Lower leg skin (tissue), 4 donors: ENCODE results near the gene FGD1. TPM values are rescaled to one million over a fixed set of nuclear protein-coding genes. Genes with fewer than 3 reads are reported as not detected.

Experiments used
- DNase-seq, 2 donors: peaks; one replicate each; pipeline ENCODE4 v3.0.0-alpha.2; 2019; ENCODE audit warnings: low spot score in 2 of 2
- H3K4me3 ChIP-seq: fragments of 200-600 bp; sonication (generic); 2 replicates; pipeline ENCODE4 v1.5.1; 2017; ENCODE audit warnings: mild to moderate bottlenecking, low read depth; ENCODE audit not compliant: poor library complexity, severe bottlenecking
- POLR2A ChIP-seq, 2 donors: fragments of 450-650 bp; IDR thresholded peaks; one replicate each; pipeline ENCODE4 v1.6.1; 2016 to 2017; ENCODE audit warnings: antibody characterized with exemption in 2 of 2, mild to moderate bottlenecking in 1 of 2, moderate library complexity in 1 of 2
- WGBS, 2 donors: methylation state at CpG; one replicate each; pipeline ENCODE4 v1.1.5; 2018; 5-methylcytosine and 5-hydroxymethylcytosine counted together
- intact Hi-C: fragments of 100-400 bp; cut with DNase I; formaldehyde crosslinking; loops from one replicate; pipeline ENCODE4 v1.15.0; 2023; ENCODE audit warnings: low total_unique reads
- total RNA-seq, 4 donors: library from RNA; depleted of rRNA; stranded (reverse); fragments of >200 nt; gene quantifications; one replicate each; pipeline ENCODE4 v1.1.0, GENCODE V29; 2016
- TF ChIP-seq, protein P1 (sequence below), 3 donors: fragments of 450-650 bp; IDR thresholded peaks; one replicate each; pipeline ENCODE4 v1.5.1; 2016; ENCODE audit warnings: antibody characterized with exemption in 3 of 3, mild to moderate bottlenecking in 3 of 3, moderate library complexity in 2 of 3

Gene FGD1
- total RNA-seq, 4 donors from 2014 or later = 5.3 to 7.1 (median 6.7) TPM

DNA sequence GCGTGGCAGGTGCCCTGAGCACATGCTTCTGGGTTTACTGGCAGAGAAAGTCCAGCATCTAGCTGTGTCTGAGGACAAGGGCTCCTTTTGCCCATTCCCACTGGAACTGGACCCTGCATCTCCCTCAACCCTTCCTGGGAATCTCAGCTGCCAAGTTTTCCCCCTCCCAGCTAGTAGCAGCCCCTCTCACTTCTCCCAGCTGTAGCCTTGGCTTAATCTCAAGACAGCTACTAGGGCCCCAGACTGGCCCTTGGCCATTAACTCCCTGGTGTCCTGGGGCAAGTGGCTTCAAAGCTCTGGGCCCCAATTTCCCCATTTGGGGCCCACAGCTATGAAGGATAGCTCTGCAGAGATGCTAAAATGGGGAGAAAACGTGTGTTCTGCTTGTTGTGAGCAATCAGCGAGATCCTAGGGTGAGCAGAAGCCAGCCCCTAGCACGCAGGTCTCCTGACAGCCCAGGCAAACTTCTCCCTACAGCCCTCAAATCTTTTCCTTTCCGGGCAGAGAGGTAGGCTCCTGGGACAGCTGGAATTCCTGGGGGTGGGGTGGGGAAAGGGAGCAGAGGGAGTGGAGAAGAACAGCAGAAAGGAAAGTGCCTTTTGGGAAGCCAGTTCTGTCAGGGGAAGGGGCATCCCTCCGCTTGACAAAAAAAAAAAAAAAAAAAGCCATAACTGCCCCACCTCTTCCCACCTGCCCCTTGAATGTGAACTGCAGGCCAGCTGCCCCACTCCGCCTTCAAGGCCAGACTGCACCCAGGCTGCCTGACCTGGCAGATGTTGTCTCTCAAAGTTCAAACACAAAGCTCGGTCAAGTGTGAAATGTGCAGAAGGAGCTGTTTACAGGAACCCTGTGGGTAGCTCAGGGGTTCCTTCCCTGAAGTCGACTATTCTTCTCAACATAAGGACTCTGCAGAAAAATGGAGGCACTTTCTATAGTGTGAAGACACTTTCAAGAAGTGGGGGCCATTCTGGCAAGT lies 16.6 kb downstream of the FGD1 start:
- 44 to 59% methylated on average over 9 of the region's 9 CpGs for WGBS, 2 donors
- no peak for TF ChIP-seq POLR2A (IDR thresholded peaks at IDR 0.05)
- TF ChIP-seq, protein P1, sequence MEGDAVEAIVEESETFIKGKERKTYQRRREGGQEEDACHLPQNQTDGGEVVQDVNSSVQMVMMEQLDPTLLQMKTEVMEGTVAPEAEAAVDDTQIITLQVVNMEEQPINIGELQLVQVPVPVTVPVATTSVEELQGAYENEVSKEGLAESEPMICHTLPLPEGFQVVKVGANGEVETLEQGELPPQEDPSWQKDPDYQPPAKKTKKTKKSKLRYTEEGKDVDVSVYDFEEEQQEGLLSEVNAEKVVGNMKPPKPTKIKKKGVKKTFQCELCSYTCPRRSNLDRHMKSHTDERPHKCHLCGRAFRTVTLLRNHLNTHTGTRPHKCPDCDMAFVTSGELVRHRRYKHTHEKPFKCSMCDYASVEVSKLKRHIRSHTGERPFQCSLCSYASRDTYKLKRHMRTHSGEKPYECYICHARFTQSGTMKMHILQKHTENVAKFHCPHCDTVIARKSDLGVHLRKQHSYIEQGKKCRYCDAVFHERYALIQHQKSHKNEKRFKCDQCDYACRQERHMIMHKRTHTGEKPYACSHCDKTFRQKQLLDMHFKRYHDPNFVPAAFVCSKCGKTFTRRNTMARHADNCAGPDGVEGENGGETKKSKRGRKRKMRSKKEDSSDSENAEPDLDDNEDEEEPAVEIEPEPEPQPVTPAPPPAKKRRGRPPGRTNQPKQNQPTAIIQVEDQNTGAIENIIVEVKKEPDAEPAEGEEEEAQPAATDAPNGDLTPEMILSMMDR (IDR thresholded peaks at IDR 0.05) = no peak
- intact Hi-C loops = no loop called here
- H3K4me3 ChIP-seq = no peak overlapping the region
- no peak for DNase-seq

DNA sequence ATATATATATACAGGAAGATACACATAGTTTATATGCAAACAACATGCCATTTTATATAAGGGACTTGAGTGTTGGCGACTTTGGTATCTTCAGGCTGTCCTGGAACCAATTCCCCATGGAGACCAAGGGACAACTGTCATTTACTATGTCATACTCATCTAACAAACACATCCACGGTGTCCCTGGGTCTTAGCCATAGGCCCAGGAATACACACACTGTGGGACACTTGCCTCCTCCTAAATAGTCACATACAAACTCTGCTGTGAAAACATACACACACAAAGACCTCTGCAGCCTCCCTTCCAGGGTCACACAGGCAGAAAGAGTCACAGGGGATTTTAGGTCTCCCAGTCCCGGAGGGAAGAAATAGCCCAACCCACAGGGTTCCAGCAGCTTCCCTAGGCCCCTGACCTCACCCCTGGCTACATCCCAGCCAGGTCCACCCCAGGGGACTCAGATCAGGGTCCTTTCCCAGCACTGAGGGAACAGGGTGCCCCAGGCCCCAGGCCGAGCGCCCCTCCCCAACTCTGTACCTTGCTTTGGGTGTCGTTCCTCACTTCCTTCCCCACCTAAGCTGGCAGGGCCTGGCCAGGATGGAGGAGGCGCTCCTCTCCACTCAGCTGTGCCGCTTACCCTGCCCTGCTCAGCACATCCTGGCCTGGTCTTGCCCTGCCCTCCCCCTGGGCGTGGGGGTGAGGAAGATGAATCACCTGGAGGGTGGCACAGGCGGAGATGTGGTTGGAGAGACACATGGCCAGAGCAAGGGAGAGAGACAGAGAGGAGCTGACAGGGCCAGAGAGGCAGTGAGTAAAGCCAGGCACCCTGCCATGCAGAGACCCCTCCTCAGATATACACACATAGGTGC lies 21.8 kb downstream of the FGD1 start:
- intact Hi-C loops = no loop called here

DNA sequence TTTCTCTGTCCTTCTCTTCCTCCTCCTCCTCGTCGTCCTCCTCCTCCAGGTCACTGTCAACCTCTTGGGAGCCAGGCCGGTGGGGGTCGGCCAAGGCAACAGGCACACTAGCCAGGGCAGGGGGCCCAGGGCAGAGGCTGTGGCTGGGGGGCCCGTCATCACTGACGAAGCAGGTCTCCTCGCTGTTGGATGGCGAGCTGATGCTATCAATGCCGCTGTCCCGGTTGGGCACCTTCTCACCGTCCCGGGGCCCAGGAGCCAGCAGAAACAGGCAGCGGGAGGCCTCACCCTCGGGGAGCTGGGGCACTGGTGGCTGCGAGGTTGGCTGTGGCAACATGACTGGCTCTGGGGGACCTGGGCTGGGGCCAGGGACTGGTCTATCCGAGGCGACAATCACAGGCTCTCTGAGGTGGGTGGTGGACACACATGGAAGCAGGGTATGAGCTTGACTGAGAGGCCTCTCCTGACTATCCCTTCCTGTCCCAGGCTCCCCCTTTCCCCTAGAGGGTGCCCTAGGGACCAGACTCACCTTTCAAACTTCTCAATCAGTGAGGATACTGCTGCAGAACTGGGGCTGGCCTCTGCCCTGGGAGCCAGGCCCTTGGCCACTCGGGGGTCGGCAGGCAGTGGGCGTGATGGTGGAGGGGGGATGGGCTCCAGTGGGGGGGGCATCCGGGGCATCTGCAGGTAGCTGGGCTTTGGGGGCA lies 25.8 kb downstream of the FGD1 start:
- TF ChIP-seq, protein P1 (IDR thresholded peaks at IDR 0.05) = no peak
- no peak for TF ChIP-seq POLR2A (IDR thresholded peaks at IDR 0.05)
- 84 to 96% methylated on average over 4 to 10 of the region's 21 CpGs for WGBS, 2 donors
- intact Hi-C loops = no loop called here
- DNase-seq = no peak
- no peak overlapping the region for H3K4me3 ChIP-seq

More for the DNA sequence above, 21.8 kb downstream of the FGD1 start:
- TF ChIP-seq POLR2A (IDR thresholded peaks at IDR 0.05) = no peak
- TF ChIP-seq, protein P1 (IDR thresholded peaks at IDR 0.05) = no peak
- no peak overlapping the region for H3K4me3 ChIP-seq
- WGBS, 2 donors = 60% methylated on average over 3 to 10 of the region's 10 CpGs
- DNase-seq = no peak

DNA sequence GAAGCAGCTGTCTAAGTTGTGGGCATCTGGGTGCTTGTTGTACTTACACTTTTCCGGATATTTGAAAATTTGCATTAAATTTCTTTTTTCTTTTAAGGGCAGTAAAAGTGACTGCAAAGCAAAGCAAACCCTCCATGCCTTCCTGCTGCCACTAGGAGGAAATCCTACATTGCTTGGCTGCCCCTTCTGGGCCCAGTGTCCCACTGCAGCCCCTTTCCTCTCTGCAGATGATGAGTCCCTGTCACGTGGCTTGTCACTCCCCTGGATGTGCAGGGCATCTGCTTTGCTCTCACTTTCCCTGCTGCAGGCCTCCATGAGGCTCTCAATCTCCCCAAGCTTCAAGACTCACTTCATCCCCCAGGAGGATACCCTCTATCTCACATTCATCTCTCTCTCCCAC lies 43.1 kb downstream of the FGD1 start:
- TF ChIP-seq, protein P1 (IDR thresholded peaks at IDR 0.05) = no peak
- TF ChIP-seq POLR2A (IDR thresholded peaks at IDR 0.05) = no peak

DNA sequence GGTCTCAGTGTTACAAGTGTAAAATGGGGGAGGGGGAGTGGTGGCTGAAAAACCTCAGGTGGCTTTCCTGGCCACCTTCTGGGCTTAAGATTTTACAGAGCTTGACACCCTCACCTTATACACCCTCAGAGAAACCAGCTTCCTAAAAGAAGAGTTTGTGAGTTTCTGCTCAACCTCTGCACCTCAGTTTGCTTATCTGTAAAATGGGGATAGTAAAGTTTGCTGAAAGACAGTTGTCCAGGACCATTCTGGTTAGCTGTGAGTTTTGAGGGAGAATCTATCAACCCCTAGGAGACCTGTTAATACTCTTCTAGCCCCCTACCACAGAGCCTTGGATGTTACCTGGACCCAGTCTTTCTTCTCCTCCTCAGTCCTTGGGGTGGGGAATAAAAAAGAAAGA lies 46.1 kb downstream of the FGD1 start:
- intact Hi-C loops = no loop called here
- TF ChIP-seq POLR2A (IDR thresholded peaks at IDR 0.05) = no peak
- TF ChIP-seq, protein P1 (IDR thresholded peaks at IDR 0.05) = no peak
- no peak for DNase-seq
- no peak overlapping the region for H3K4me3 ChIP-seq

More for the DNA sequence above, 43.1 kb downstream of the FGD1 start:
- intact Hi-C loops = no loop called here
- 37 to 44% methylated on average over 2 of the region's 2 CpGs for WGBS, 2 donors
- H3K4me3 ChIP-seq = no peak overlapping the region
- DNase-seq = no peak
